CD4-positive, alpha-beta T cell (primary cell): ENCODE results near the gene TLE1. TPM values are rescaled to one million over a fixed set of nuclear protein-coding genes. Genes with fewer than 3 reads are reported as not detected.

Experiments
- ATAC-seq: fragments of 200-7000 bp; cut with Tn5 transposase; one replicate; pipeline ENCODE4 v1.10.0; 2022; ENCODE audit warnings: mild to moderate bottlenecking; ENCODE audit not compliant: poor library complexity
- CTCF ChIA-PET: fragments of 350-600 bp; sonication (Branson Sonifier 250); formaldehyde crosslinking; loops from one replicate; lab custom pipeline; 2021; ENCODE audit warnings: antibody characterized with exemption, inconsistent platforms; lab: Charles Lee
- POLR2A ChIA-PET: fragments of 350-600 bp; sonication (Branson Sonifier 250); formaldehyde crosslinking; loops from one replicate; lab custom pipeline; 2021; ENCODE audit warnings: antibody characterized with exemption, inconsistent platforms; lab: Charles Lee
- DNase-seq, 14 experiments: peaks; one replicate each; pipeline ENCODE4 v3.0.0-alpha.2; 2013 to 2020; ENCODE audit warnings: mixed read lengths in 2 of 14
- H3K27ac ChIP-seq, 2 donors: one replicate each; pipeline versions ENCODE4 v1.5.1 to v1.7.0; 2013; ENCODE audit warnings: low read length in 2 of 2, low read depth in 1 of 2, mild to moderate bottlenecking in 1 of 2
- H3K27me3 ChIP-seq, 2 experiments: 1 replicate in 1 of 2; 2 replicates in 1 of 2; pipeline versions ENCODE4 v1.6.1 to v1.7.0; 2013; ENCODE audit warnings: low read length in 2 of 2, control low read depth in 1 of 2, mild to moderate bottlenecking in 1 of 2, moderate library complexity in 1 of 2; ENCODE audit not compliant: insufficient read depth in 2 of 2, control insufficient read depth in 1 of 2
- H3K36me3 ChIP-seq: one replicate; pipeline ENCODE4 v1.6.1; 2013; ENCODE audit warnings: low read length, control low read depth; ENCODE audit not compliant: insufficient read depth
- H3K4me1 ChIP-seq: one replicate; pipeline ENCODE4 v1.6.1; 2013; ENCODE audit warnings: low read length, control low read depth; ENCODE audit not compliant: insufficient read depth
- H3K4me3 ChIP-seq: one replicate; pipeline ENCODE4 v1.5.1; 2013; ENCODE audit warnings: mild to moderate bottlenecking, low read length, moderate library complexity
- H3K9me3 ChIP-seq, 2 experiments: 1 replicate in 1 of 2; 2 replicates in 1 of 2; pipeline versions ENCODE4 v1.6.1 to v1.7.0; 2013; ENCODE audit warnings: low read length in 2 of 2, mild to moderate bottlenecking in 2 of 2, control low read depth in 1 of 2, moderate library complexity in 1 of 2; ENCODE audit not compliant: control insufficient read depth in 1 of 2, insufficient read depth in 1 of 2
- H3K27ac Mint-ChIP-seq: one replicate; pipeline ENCODE4 v1.8.0; 2020; ENCODE audit warnings: mixed read lengths
- H3K27me3 Mint-ChIP-seq: one replicate; pipeline ENCODE4 v1.8.0; 2021; ENCODE audit warnings: mixed read lengths
- H3K36me3 Mint-ChIP-seq: one replicate; pipeline ENCODE4 v1.8.0; 2021; ENCODE audit warnings: low read depth, mixed read lengths
- H3K4me1 Mint-ChIP-seq: one replicate; pipeline ENCODE4 v1.8.0; 2021; ENCODE audit warnings: low read depth, mixed read lengths
- H3K4me3 Mint-ChIP-seq: one replicate; pipeline ENCODE4 v1.8.0; 2020; ENCODE audit warnings: mild to moderate bottlenecking, mixed read lengths
- H3K9me3 Mint-ChIP-seq: one replicate; pipeline ENCODE4 v1.8.0; 2020; ENCODE audit warnings: mixed read lengths
- intact Hi-C, 2 experiments: fragments of 100-400 bp; cut with DNase I in 1 of 2; cut with micrococcal nuclease in 1 of 2; formaldehyde crosslinking; loops; one replicate each; pipeline versions ENCODE4 v1.15.1 to v1.9.0; 2023 to 2025; cut with DNase I, micrococcal nuclease
- total RNA-seq, 174 experiments: library from RNA in 2 of 174; stranded (reverse) in 2 of 174; gene quantifications; one replicate each; pipeline ENCODE4 v1.2.3 and lab custom pipeline; 2021 to 2026
- TF ChIP-seq, protein P1 (sequence below): fragments of 200-600 bp; IDR thresholded peaks from one replicate; pipeline ENCODE4 v1.8.0; 2022; ENCODE audit warnings: antibody characterized with exemption, mild to moderate bottlenecking

Gene TLE1
- total RNA-seq, 2 experiments from 2014 or later: 3.4 to 3.5 TPM

- Mint-ChIP-seq H3K27me3 (no peaks in the 10 kb centered on the region), H3K4me1 (no peaks in the 10 kb centered on the region), H3K36me3 (no peaks in the 10 kb centered on the region), H3K27ac (no peak overlapping the region), H3K9me3 (no peaks in the 10 kb centered on the region), H3K4me3 (no peak overlapping the region)
- TF ChIP-seq, protein P1, sequence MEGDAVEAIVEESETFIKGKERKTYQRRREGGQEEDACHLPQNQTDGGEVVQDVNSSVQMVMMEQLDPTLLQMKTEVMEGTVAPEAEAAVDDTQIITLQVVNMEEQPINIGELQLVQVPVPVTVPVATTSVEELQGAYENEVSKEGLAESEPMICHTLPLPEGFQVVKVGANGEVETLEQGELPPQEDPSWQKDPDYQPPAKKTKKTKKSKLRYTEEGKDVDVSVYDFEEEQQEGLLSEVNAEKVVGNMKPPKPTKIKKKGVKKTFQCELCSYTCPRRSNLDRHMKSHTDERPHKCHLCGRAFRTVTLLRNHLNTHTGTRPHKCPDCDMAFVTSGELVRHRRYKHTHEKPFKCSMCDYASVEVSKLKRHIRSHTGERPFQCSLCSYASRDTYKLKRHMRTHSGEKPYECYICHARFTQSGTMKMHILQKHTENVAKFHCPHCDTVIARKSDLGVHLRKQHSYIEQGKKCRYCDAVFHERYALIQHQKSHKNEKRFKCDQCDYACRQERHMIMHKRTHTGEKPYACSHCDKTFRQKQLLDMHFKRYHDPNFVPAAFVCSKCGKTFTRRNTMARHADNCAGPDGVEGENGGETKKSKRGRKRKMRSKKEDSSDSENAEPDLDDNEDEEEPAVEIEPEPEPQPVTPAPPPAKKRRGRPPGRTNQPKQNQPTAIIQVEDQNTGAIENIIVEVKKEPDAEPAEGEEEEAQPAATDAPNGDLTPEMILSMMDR: no peak
- DNase-seq: no peak
- ChIA-PET CTCF (no interaction called here), POLR2A (no interaction called here)
- intact Hi-C loops: no loop called here
- H3K27ac ChIP-seq: no peak overlapping the region
- ATAC-seq: no peak
- peaks cover 0 to 3% of the 10 kb centered on the region in 2 experiments for H3K9me3 ChIP-seq
- no peaks in the 10 kb centered on the region for H3K27me3 ChIP-seq
- H3K4me1 ChIP-seq: no peaks in the 10 kb centered on the region
- no peak overlapping the region for H3K4me3 ChIP-seq
- no peaks in the 10 kb centered on the region for H3K36me3 ChIP-seq
Observed at GRCh38 chr9:81548911-81549310, 140.4 kb downstream of the TLE1 start.

DNA sequence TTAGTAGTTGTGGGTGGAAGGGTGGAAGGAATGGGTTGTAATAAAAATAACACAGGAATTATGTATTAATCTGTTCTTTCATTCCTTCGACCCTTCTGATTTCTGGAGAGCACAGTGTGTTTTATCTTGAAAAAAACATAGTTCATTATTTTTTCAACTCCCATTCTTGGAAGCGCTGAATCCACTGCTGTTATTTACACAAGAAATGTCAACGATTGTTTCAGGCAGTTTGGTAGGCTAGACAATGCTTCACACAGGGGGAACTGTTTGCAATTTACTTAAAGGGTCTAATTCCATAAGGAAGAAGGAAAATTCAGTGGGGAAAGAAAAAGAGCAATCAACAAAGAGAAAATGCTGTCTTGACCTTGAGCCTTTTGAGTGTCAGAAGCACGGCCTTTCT lies 142.9 kb downstream of the TLE1 start:
- Histone ChIP-seq H3K4me3 (no peak overlapping the region), H3K9me3 (peaks cover 0 to 3% of the 10 kb centered on the region in 2 experiments), H3K4me1 (no peaks in the 10 kb centered on the region), H3K36me3 (no peaks in the 10 kb centered on the region), H3K27ac (no peak overlapping the region), H3K27me3 (no peaks in the 10 kb centered on the region)
- H3K27ac Mint-ChIP-seq: no peak overlapping the region
- ChIA-PET CTCF (no interaction called here), POLR2A (no interaction called here)
- no peak overlapping the region for H3K4me3 Mint-ChIP-seq
- H3K36me3 Mint-ChIP-seq: no peaks in the 10 kb centered on the region
- H3K27me3 Mint-ChIP-seq: no peaks in the 10 kb centered on the region
- DNase-seq (no peak), ATAC-seq (no peak)
- no peaks in the 10 kb centered on the region for H3K4me1 Mint-ChIP-seq
- H3K9me3 Mint-ChIP-seq: no peaks in the 10 kb centered on the region
- TF ChIP-seq, protein P1: no peak
- intact Hi-C loops: no loop called here

DNA sequence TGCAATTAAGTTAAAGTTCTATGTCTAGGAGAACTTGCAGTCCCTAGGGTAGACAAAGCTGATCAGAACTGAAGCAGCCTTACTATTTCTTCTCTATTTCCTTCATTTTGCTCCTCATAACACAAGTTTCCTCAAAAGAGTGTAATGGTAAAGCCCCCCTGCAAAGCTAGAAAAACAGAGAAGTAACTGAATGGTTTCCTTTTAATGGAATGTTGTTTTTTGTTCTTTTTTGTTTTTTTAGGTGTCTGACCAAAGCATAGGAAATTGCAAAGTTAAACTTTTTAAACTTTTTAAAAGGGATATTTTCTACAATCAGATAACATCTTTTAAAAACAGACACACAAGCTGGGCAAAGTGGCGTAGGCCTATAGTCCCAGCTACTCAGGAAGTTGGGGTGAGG lies 145.7 kb downstream of the TLE1 start:
- no peaks in the 10 kb centered on the region for H3K9me3 Mint-ChIP-seq
- TF ChIP-seq, protein P1: no peak
- no peaks in the 10 kb centered on the region for H3K4me1 Mint-ChIP-seq
- no peaks in the 10 kb centered on the region for H3K27me3 Mint-ChIP-seq
- ChIA-PET CTCF (interaction anchor here (0.8 kb wide), 1 partner anchor 9 kb away, joined by 4 read pairs; no protein-coding TSS in a partner anchor), POLR2A (no interaction called here)
- no peak overlapping the region for H3K27ac ChIP-seq
- H3K36me3 Mint-ChIP-seq: no peaks in the 10 kb centered on the region
- DNase-seq (no peak), ATAC-seq (no peak)
- no peaks in the 10 kb centered on the region for H3K4me1 ChIP-seq
- no peaks in the 10 kb centered on the region for H3K27me3 ChIP-seq
- no peaks in the 10 kb centered on the region for H3K9me3 ChIP-seq
- H3K4me3 ChIP-seq: no peak overlapping the region
- no peak overlapping the region for H3K4me3 Mint-ChIP-seq
- intact Hi-C loops: no loop called here
- no peak overlapping the region for H3K27ac Mint-ChIP-seq
- no peaks in the 10 kb centered on the region for H3K36me3 ChIP-seq
